Activated CD8-positive, alpha-beta memory T cell treated with anti-CD3 and anti-CD28 coated beads, Interleukin-2, amount 50 U/mL, for 48 hours (primary cell): ENCODE results near the gene NLRP9.

Experiments
- DNase-seq: peaks from one replicate; pipeline ENCODE4 v3.0.0-alpha.2; 2020

The NLRP9 gene

DNA sequence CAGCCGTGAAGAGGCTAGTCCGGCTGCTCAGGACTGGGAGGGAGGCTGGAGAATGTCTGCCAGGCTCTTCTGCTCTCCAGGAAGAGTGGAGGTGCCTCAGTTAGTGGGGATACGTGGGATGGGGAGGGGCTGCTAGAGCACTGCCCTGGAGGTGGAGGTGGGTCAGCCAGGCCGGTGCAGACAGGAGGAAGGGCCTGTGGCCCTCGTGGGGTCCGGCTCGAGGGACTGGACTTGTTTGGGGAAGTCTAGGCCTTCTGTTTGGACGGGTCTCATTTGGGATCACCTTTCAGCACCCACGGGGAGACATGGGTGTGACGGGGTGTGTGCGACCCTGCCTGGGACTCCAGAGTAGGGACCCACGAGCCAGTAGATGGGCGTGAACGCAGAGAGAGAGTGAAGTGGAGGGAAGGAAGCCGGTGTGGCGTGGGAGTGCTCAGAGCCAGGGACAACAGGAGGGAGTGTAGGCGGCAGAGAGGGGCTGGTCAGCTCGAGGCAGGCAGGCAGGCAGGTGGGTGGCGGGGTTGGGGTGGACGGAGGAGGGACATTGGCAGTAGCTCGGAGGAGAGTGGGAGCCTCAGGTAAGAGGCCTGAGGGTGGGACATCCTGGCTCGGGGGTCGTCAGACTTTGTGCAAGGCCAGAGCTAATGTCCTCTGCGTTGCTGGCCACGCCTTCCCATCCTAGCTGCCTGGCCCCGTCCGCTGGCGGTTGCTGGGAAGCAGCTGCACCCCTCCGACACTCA is 51.7 kb downstream of the NLRP9 start:
- no peak for DNase-seq

DNA sequence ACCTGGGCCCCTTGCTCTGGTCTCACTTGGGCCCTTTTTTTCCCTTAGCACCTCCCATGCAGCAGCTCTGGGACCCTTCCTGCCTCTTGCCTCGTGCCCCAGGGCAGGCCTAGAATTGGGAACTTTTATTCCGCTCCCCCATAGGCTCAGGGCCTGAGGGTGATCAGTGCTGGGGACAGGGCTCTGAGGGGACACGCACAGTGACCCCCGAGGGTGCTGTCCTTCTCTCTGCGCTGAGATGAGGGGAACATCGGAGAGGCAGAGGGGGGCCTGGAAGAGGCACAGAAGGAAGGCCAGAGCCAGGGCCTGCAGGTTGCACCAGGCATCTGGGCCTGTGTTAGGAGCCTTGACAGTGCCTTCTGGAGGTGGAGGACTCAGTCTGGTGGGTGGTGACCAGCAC is 52.4 kb downstream of the NLRP9 start:
- no peak for DNase-seq

DNA sequence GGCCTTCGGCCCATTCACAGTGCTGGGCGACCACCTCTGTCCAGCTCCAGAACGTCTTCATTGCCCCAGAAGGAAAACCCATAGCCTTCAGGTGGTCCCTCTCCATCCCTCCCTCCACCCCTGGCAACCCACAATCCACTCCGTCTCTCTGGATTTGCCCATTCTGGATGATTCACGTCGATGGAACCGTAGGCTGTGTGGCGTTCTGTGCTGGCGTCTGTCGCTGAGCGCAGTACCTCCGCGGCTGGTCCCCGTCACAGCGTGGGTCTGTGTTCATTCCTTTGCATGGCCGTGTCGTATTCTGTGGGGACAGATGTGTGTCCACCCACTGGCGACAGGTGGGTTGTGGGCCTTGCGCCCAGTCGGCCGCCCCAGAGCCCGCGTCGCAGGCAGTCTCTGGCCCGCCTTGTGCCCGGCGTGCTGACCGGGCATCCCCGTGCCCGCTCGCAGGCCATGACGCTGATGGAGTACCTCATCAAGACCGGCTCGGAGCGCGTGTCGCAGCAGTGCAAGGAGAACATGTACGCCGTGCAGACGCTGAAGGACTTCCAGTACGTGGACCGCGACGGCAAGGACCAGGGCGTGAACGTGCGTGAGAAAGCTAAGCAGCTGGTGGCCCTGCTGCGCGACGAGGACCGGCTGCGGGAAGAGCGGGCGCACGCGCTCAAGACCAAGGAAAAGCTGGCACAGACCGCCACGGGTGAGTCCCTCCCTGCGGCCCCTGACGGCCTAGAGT is 53.1 kb downstream of the NLRP9 start:
- DNase-seq, result no peak

DNA sequence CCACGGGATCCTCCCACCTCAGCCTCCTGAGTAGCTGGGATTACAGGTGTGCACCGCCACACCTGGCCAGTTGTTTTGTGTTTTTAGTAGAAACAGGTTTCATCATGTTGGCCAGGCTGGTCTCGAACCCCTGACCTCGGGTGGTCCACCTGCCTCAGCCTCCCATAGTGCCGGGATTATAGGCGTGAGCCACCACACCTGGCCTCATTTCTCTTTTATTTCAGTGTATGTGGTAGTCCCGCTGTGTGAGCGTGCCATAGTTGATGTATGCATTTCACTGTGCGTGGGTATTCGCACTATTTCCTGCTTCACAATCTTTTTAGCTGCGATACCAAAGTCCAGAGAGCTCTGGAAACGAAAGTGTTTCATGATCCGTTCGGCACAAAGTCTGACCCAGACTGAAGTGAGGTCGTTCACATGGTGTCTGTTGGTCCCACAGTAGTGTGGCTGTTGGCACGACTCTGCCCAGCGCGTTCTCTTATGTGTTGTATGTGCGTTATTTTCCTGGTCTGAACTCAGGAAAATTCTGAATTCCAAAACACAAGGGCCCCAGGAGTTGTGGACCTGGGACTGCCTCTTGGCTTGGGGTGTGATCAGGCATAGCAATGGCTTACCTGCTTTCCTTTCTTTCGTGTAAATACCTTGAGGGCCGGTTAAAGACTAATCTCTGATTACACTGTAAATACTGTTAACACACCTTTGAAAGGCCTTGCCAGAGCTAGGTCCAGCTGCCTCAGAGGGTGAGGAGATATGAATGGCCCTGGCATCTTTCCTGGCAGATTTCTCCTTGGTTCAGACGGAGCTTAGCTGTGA is 54.5 kb downstream of the NLRP9 start:
- DNase-seq, result no peak

DNA sequence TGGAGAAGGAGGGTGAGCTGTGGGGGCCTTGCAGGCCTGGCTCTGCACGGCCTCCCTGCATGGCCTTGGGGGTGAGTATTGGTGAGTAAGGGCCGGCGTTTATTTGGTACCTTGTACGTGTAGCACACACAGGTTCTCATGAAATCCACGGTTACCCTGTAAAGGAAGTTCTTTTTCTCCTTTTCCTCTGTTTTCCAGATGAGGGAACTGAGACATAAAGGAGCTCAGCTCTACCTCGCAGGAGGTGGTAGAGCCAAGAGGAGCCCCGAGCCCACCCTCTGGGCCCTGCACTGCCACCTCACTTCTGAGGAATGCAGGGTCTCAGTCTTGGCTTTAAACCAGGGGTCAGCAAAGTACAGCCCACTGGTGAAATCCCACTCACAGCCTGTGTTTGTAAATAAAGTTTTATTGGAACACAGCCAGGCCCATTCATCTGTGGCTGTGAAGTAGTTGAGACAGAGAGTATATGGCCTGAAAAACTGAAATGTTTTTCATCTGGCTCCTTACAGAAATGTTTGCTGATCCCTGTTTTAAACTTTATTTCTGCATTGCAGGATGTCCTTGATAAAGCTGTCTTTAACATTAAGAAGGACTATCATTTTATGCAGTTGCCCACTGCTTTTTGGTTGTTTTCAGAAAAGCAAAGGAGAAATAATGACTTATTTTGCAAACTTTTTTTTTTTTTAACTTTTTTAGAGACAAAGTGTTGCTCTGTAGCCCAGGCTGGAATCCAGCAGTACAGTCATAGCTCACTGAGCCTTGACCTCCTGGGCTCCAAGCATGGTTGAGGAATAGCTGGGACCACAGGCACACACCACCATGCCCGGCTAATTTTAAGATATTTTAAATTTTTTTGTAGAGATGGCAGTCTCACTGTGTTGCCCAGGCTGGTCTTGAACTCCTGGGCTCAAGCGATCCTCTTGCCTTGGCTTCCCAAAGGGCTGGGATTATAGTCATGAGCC is 56.8 kb downstream of the NLRP9 start:
- DNase-seq, result no peak

DNA sequence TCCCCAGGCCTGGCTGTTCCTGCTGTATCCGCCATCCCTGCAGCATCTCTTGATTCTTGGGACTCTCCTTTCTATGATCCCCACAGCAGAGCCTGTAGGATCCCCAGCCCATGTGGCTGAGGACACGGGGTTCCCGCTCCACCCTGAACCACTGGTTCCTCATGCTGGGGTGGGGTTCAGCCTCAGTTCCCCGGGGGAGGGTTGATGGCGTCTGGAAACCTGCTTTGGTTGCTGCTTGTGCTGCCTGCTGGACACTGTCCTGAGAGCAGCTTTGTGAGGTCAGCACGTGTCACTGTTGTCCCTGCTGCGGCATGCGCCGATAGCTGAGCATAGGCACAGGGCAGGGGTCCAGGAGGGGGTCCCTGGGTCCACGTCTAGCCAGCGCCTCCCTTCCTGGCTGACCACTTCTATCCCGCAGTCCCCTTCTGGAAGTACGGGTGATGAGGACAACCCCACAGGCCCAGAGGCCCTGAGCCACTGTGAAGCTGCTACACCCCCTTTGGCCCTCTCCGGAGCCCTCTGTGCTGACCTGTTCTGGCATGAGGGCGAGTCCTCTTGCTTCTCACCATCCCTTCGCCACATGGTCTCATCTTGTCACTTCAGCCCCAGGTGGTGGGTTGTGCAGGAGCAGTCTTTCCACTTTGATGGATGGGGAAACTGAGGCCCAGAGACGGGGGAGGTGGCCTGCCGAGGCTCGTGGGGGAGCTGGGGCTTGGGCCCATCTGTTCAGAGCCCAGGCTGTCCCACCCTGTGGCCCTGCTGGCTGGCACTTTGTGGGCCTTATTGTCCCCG is 57.7 kb downstream of the NLRP9 start:
- no peak for DNase-seq

DNA sequence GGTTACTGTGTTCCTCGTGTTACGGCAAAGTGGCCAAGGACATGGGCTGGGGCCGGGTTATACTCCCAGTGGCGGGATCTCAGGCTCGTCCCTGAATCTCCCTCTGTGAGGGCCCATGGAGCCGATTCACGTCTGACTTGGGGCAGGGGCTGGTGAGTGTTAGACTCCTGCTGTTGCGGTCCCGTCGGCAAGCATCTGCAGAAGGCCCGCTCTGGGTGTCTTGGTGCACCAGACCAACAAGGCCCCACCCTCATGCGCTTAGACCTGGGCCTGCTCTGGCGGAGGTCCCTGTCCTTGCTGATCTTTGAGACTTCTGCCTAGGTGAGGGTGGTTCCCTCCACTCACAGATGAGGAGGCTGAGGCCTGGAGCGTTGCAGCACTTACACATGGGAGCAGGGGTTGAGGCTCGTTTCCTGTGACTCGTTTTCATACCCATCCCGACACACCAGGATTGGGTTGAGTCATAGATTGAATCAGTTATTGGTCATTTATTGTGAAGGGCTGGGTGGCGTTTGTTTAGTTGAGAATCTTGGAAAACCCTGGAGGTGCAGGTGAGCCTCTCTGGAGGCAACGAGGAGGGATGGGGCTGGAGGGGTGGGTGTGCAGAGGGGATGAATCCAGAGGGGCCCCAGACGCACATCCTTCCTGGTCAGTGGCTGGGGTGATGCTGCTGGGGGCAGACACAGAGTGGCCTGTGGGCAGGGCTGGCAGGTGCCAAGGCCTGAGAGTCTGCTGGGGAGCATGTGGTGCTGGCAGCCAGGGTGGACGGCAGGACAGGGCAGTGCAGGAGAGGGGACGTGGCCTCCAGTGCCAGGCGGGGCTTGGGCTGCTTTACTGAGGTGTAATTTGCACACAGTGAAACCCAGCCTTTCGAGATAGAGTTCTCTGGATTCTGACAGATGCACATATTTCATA is 58.6 kb downstream of the NLRP9 start:
- no peak for DNase-seq

DNA sequence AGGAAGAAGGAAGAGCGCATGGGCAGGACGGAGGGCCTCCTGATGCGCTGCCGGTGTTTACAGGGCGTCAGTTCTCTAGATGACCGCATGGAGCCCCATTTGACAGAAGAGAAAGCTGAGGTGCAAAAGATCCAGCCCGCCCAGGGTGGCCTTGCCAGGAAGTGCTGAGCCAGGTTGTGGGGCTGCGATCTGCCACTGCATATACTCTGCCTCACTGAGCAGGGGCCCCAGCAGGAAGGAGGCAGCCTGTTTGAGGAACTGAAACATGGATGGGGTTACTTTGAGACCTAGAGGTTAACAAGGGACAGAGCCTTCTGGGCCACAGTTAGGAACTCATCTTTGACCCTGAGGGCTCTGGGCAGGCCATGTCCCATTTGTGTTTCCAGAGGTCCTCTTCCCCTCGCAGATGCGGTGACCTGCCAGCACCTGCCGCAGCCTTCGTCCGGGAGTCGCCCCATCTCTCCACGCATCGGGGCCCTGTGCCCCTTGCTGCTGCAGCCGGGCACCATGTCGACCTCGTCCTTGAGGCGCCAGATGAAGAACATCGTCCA is 60.0 kb downstream of the NLRP9 start:
- no peak for DNase-seq

DNA sequence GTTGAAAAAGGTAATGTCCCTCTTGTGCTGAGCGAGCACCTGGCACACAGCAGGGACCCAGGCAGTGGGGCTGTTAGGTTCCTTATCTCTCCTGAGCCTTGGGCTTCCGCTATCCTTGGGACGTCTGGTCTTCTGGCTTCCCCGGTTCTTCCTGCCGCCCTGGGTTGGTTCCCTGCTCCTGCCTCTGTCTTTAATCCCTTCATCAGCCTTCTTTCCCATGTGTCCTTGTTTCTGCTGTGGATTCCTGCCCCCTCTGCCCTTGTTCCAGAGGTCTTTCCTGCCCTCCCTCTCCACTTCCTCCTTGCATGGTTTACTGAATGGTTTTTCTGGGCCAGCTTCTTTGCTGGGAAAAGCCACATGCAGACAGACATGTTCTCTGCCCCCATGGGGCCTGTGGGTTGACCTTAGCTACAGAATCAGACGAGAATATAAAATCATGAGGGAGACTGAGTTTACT is 60.6 kb downstream of the NLRP9 start:
- no peak for DNase-seq

DNA sequence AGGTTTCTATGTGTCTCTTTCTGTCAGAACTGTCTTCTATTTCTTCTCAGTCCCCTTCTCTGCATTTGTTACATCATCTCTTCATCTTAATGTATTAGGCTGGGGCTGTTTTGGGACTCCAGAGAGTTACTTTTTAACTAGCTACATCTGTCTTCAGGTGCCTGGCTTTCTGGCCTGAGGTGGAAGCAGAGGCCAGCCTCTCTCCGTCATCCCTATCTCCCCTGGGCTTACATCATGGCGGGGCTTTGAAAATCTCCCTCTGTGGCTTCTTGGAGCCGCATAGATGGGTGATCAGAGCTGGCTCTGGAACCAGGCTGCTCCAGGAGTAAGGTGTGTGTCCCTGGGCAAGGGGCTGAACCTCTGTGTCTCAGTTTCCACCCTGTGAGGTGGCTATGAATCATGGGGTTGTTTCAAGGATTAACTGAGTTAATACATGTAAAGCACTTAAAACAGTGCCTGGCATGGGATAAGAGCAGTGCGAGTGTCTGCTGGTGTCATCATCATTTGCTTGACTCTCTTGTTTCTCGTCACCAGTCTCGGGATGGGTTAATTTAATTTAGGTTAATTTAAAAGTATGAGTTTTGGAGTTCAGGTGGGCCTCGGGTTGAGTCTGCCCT is 61.2 kb downstream of the NLRP9 start:
- DNase-seq, result no peak

DNA sequence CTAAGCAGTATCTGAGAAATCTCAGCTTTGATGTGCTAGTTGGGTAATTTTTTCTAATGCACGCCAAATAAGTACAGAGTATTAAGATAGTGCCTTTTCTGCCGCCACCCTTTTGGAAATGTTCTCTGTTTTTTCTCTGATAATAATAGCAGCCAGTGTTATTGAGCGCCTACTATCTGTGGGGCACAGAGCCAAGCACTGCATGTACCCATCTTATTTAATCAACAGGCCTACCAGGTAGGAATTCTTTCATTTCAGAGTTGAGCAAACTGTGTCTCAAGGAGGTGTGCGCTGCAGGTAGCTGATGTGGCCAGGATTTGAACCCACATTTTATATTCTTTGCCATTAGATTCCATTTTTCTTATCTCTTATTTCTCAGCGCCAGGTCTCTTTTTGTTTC is 61.8 kb downstream of the NLRP9 start:
- no peak for DNase-seq

DNA sequence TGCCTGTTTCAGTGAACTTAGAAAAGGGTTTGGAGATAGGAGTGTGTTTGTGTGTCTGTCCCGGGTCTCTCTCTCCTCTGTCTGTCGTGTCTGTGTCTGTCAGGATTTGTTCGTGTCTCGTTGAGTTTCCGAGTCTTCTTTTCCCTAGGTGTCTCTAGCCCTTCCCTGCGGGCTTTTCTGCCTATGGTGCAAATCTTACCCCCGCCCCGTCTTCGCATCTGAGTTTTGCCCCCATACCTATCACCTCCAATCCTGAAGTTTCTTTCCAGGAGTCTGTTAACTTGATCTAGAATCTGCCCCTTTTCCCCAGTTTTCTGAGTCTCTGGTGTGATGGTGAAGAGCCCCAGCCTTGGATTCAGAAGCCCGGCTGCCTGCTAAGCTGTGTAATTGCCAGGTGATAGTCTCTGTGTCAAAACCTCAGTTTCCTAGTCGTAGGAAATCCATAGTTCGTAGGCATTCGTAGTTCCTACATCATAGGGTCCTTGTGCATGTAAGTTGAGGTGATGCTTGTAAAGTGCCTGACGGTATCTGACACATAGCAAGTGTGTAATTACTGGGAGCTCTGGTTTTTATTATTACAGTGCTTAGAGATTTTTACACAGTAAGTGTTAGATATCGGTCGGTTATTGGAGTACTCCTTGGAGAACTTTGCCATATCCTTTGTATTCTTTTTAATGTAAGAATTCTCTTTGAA is 62.4 kb downstream of the NLRP9 start:
- DNase-seq, result no peak

DNA sequence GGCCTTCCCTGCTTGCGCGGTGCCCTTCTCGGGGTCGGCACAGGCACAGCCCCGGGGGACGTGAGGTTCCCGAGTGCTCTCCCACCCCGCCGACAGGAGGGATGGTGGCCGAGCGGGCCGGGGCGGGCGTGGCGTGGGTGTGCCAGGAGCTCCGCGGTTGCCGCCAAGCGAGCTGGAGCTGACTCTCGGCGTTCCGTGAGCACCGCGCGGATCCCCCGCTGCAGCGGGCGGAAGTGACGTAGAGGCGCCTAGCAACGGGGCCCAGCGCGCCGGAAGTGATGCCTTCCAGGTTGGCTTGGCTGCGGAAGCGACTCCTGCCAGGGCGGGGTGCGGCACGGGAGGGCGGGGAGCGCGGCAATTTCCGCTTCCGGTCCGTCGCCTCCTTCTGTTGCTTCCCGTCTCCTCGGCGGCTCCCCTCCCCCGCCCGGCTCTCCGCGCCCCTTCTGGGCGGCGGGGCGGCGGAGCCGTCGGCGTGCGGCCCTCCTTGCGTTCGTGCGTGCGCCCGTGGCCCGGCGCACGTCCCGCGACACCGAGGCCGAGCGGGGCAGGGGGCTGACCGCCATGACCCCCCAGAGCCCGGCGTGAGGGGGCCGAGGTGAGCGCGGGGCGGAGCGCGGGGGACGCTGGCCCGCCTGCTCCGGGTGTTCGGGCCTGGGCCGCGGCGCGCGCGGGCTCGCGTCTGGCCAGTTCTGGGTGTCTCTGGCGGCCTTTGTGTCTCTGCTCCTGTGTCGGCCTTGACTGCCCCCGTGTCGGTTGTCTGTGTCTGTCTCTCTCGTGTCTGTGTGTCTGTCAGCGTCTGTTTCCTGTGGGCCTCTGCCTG is 63.2 kb downstream of the NLRP9 start, which contains the start of gene EPN1:
EPN1 (plus strand) TSS at position 386 of the 820 bp plus-strand sequence. CDS start 3,402 bp downstream, outside the sequence.
- DNase-seq, result peak; percentile 99

DNA sequence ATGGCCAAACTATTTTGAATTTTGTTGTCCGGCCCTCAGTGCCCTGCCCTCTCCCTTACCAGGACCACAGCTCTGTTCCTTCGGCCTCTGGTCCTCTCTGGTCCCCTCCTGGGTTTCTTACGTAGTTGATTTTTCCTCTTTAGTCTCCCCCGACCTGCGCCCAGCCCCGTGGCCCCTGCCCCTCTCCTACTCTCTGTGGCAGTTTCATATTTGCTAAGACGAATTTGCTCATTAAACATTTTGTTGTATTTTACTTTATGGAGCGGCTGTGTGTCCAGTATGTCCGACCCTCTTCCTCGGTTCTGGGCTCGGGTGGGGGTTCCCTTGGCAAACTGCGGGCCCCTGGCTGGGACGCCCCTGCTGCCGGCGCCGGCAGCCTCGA is 63.8 kb downstream of the NLRP9 start:
- no peak for DNase-seq

DNA sequence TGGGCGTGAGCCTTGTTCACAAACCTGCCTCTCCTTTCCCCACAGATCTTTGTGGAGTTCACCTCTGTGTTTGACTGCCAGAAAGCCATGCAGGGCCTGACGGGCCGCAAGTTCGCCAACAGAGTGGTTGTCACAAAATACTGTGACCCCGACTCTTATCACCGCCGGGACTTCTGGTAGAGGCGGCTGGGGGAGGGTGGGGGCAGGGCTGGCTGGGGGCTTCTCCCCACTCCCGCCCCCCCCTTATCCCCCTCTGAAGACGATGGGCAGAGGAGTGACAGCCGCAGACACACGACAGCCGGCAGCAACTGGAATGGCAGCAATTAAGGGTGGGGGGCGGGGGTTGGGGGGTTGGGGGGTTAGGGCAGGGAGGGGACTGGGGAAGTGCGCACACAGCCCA is 64.3 kb downstream of the NLRP9 start:
- DNase-seq, result no peak

DNA sequence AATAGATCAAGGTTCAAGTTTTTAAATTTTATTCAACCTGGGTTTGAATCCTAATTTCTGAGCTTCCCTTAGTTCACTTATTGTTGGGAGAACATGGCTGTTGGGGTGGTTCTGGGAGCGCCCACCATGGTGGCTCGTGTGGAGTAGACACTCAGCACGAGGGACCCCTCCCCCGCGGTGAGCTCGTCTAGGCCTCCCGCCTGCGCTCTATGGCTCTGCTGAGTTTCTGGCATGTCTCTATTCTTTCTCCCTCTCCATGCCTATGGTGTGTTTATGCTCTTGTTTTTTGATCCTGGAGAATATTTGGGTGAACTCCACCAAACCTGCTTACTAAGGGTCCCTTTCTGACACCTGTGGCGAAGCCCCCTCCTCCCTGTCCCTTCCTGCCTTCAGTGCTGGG is 64.7 kb downstream of the NLRP9 start:
- DNase-seq, result no peak

DNA sequence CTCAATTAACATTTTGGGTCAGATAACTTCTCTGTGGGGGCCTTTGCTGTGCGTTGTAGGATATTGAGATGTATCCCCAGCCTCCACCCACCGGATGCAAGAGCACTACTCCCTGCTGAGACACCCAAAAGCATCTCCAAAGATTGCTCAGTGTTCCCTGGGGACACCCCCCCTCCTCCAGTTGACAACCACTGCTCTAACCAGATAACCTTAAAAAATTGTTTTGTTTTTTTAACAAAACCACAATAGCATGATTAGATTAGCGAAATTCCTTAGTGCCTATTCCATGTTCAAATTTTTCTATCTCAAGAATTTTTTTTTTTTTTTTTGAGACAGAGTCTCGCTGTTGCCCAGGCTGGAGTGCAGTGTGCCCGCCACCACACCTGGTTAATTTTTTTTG is 65.8 kb downstream of the NLRP9 start:
- DNase-seq, result no peak

DNA sequence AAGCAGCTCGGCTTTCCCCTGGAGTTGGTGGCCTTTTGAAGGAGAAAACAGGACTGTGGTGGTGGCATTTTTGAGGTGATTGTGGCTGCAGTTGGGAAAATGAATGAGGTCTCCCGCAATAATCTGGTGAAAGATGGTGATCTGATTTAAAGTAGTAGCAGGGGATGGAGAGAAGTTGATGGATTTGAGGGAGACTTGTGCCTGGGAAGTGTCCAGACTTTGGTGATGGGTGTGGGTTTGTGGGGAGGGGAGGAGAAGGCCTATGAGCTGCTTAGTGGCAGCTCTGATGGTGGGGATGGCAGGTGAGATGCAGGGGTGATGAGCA is 67.2 kb downstream of the NLRP9 start:
- DNase-seq, result no peak
